Chondrocyte (in vitro differentiated cells): Measurements from ENCODE around the gene PCDHGA9. TPM values are rescaled to one million over a fixed set of nuclear protein-coding genes. Genes with fewer than 3 reads are reported as not detected.
A peak's percentile ranks its signal among the peaks of the same experiment; 100 is the strongest.
"Not testable (repeated sequence)": the region's sequence is repeated elsewhere in the genome, so short reads cannot be mapped to it uniquely, and the experiment has no call there.

Experiments
- DNase-seq: peaks from one replicate; pipeline ENCODE4 v3.0.0; 2021; ENCODE audit warnings: mixed read lengths, low spot score
- H3K27ac Mint-ChIP-seq: one replicate; pipeline ENCODE4 v1.8.0; 2021; ENCODE audit warnings: mild to moderate bottlenecking, moderate library complexity, mixed read lengths; ENCODE audit not compliant: unreplicated experiment
- H3K27me3 Mint-ChIP-seq: 2 replicates; pipeline ENCODE4 v1.8.0; 2021; ENCODE audit warnings: low read depth, mixed read lengths
- H3K36me3 Mint-ChIP-seq: 2 replicates; pipeline ENCODE4 v1.8.0; 2021; ENCODE audit warnings: low read depth, mixed read lengths
- H3K4me1 Mint-ChIP-seq: 2 replicates; pipeline ENCODE4 v1.8.0; 2021; ENCODE audit warnings: low read depth, mild to moderate bottlenecking, mixed read lengths
- H3K4me3 Mint-ChIP-seq: one replicate; pipeline ENCODE4 v1.8.0; 2021; ENCODE audit warnings: mild to moderate bottlenecking, moderate library complexity, mixed read lengths; ENCODE audit not compliant: unreplicated experiment
- H3K9me3 Mint-ChIP-seq: 2 replicates; pipeline ENCODE4 v1.8.0; 2021; ENCODE audit warnings: low read depth, mixed read lengths
- total RNA-seq: library from RNA; stranded (reverse); gene quantifications from 3 replicates; pipeline ENCODE4 v1.2.1, GENCODE V29; 2021
- TF ChIP-seq, protein P1 (sequence below): fragments of 200-600 bp; sonication (generic); IDR thresholded peaks from 2 replicates; pipeline ENCODE4 v1.5.0; 2021; ENCODE audit warnings: antibody characterized with exemption, mild to moderate bottlenecking, moderate library complexity

PCDHGA9 gene
- total RNA-seq, 1 donor from 2014 or later: 1.4 TPM

DNA sequence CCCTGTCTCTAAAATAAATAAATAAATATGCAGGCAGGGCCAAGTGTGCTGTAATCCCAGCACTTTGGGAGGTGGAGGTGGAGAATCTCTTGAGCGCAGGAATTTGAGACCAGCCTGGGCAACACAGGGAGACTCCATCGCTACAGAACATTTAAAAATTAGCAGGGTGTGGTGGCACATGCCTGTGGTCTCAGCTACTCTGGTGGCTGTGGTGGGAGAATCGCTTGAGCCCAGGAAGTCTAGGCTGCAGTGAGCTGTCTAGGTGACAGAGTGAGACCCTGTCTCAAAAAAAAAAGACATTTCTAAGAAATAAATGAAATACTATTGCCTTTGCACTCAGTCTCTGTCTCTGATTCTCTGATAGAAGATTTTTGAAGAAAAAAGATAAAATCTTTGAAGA lies 9.0 kb downstream of the PCDHGA9 start:
- Mint-ChIP-seq H3K9me3 (peaks cover 44% of the 10 kb centered on the region), H3K36me3 (peaks cover 53% of the 10 kb centered on the region), H3K4me1 (peaks cover 41% of the 10 kb centered on the region), H3K27me3 (no peaks in the 10 kb centered on the region), H3K27ac (peak overlapping the region; percentile 70), H3K4me3 (peak overlapping the region; percentile 50)
- no peak for DNase-seq
- TF ChIP-seq, protein P1, sequence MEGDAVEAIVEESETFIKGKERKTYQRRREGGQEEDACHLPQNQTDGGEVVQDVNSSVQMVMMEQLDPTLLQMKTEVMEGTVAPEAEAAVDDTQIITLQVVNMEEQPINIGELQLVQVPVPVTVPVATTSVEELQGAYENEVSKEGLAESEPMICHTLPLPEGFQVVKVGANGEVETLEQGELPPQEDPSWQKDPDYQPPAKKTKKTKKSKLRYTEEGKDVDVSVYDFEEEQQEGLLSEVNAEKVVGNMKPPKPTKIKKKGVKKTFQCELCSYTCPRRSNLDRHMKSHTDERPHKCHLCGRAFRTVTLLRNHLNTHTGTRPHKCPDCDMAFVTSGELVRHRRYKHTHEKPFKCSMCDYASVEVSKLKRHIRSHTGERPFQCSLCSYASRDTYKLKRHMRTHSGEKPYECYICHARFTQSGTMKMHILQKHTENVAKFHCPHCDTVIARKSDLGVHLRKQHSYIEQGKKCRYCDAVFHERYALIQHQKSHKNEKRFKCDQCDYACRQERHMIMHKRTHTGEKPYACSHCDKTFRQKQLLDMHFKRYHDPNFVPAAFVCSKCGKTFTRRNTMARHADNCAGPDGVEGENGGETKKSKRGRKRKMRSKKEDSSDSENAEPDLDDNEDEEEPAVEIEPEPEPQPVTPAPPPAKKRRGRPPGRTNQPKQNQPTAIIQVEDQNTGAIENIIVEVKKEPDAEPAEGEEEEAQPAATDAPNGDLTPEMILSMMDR: no peak

DNA sequence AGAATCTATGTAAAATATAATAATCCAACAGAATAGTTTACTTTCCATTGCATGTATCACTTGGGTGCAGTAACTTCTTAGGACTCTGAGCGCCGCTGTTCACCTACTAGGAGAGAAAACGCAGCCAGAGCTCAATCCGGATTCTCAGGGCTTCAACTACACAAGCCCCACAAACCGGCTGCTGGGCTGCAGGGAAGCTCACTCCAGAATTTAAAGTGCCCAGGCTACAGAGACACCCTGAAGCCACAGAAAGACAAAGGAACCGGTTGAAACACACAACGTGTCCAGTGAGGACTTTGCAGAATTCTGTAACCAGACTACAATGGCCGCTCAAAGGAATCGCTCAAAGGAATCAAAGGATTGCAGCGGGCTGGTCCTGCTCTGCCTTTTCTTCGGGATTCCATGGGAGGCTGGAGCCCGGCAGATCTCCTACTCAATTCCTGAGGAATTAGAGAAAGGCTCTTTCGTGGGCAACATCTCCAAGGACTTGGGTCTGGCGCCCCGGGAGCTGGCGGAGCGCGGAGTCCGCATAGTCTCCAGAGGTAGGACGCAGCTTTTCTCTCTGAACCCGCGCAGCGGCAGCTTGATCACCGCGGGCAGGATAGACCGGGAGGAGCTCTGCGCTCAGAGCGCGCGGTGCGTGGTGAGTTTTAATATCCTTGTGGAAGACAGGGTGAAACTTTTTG lies 10.4 kb downstream of the PCDHGA9 start, which contains the start of gene PCDHGA10:
PCDHGA10 (plus strand) TSS at position 134 of the 686 bp plus-strand sequence; CDS start at position 323, 189 bp downstream.
- H3K9me3 Mint-ChIP-seq: peaks cover 48% of the 10 kb centered on the region

GRCh38 chr5:141413540-141414069 lies 11.0 kb downstream of the PCDHGA9 start:
- TF ChIP-seq, protein P1: no peak
- peaks cover 58% of the 10 kb centered on the region for H3K36me3 Mint-ChIP-seq
- H3K4me3 Mint-ChIP-seq: peak overlapping the region; percentile 82
- peaks cover 51% of the 10 kb centered on the region for H3K9me3 Mint-ChIP-seq
- H3K4me1 Mint-ChIP-seq: peaks cover 30% of the 10 kb centered on the region
- DNase-seq: no peak
- no peaks in the 10 kb centered on the region for H3K27me3 Mint-ChIP-seq
- peak overlapping the region; percentile 86 for H3K27ac Mint-ChIP-seq

More for the DNA sequence above, 10.4 kb downstream of the PCDHGA9 start, which contains the start of gene PCDHGA10:
- peak within 1 kb of the TSS; percentile 82 for H3K4me3 Mint-ChIP-seq
- H3K27ac Mint-ChIP-seq: peak within 1 kb of the TSS; percentile 86
- no peak for DNase-seq
- TF ChIP-seq, protein P1: peak; percentile 78
- peaks cover 56% of the 10 kb centered on the region for H3K36me3 Mint-ChIP-seq
- H3K27me3 Mint-ChIP-seq: no peaks in the 10 kb centered on the region
- H3K4me1 Mint-ChIP-seq: peaks cover 35% of the 10 kb centered on the region

- H3K4me3 Mint-ChIP-seq, H3K27me3 Mint-ChIP-seq, DNase-seq, H3K27ac Mint-ChIP-seq: not testable (repeated sequence)
- Mint-ChIP-seq H3K4me1 (peaks cover 23% of the 10 kb centered on the region), H3K9me3 (peaks cover 50% of the 10 kb centered on the region), H3K36me3 (peaks cover 58% of the 10 kb centered on the region)
Observed at GRCh38 chr5:141414548-141415274, 12.1 kb downstream of the PCDHGA9 start.

DNA sequence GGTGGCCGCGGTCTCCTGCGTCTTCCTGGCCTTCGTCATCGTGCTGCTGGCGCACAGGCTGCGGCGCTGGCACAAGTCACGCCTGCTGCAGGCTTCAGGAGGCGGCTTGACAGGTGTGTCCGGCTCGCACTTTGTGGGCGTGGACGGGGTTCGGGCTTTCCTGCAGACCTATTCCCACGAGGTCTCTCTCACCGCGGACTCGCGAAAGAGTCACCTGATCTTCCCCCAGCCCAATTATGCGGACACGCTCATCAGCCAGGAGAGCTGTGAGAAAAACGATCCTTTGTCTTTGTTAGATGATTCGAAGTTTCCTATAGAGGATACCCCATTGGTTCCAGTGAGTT lies 12.7 kb downstream of the PCDHGA9 start:
- not testable (repeated sequence) for DNase-seq, H3K4me3 Mint-ChIP-seq, H3K27ac Mint-ChIP-seq, H3K27me3 Mint-ChIP-seq
- Mint-ChIP-seq H3K36me3 (peaks cover 60% of the 10 kb centered on the region), H3K9me3 (peaks cover 52% of the 10 kb centered on the region), H3K4me1 (peaks cover 21% of the 10 kb centered on the region)

- DNase-seq, H3K27ac Mint-ChIP-seq, H3K27me3 Mint-ChIP-seq: not testable (repeated sequence)
- TF ChIP-seq, protein P1: peak; percentile 42
- peaks cover 57% of the 10 kb centered on the region for H3K9me3 Mint-ChIP-seq
- peak within 1 kb of the TSS; percentile 38 for H3K4me3 Mint-ChIP-seq
- H3K36me3 Mint-ChIP-seq: peaks cover 65% of the 10 kb centered on the region
- H3K4me1 Mint-ChIP-seq: peaks cover 10% of the 10 kb centered on the region
Observed at GRCh38 chr5:141417494-141418172, 15.1 kb downstream of the PCDHGA9 start, which contains the start of gene PCDHGB7. Gene PCDHGB7, plus strand, starts transcription at chr5:141417677. Its CDS starts 183 bp downstream, at chr5:141417860.
